ENCODE measurements around the gene SCGB1A1. TPM values are rescaled to one million over a fixed set of nuclear protein-coding genes. Genes with fewer than 3 reads are reported as not detected.

Gene SCGB1A1
- total and polyA plus RNA-seq, 4 donors, result not detected

Other genes with a start within 250 kb of the SCGB1A1 start
- gene SCGB1D1, start 228.8 kb upstream of the SCGB1A1 start, total RNA-seq, result not detected
- not detected for gene SCGB1D1, start 228.8 kb upstream of the SCGB1A1 start, polyA plus RNA-seq
- under 1 TPM in 1 of 2 donors, not detected in 1; 0.33 TPM for gene SCGB2A1, start 210.4 kb upstream of the SCGB1A1 start, total RNA-seq
- not detected for gene SCGB2A1, start 210.4 kb upstream of the SCGB1A1 start, polyA plus RNA-seq
- gene SCGB1D2, start 176.8 kb upstream of the SCGB1A1 start, total RNA-seq, result not detected
- gene SCGB1D2, start 176.8 kb upstream of the SCGB1A1 start, polyA plus RNA-seq, result not detected
- not detected for gene SCGB2A2, start 148.9 kb upstream of the SCGB1A1 start, total RNA-seq
- gene SCGB2A2, start 148.9 kb upstream of the SCGB1A1 start, polyA plus RNA-seq, result not detected
- gene SCGB1D4, start 120.0 kb upstream of the SCGB1A1 start, total RNA-seq, result not detected
- not detected for gene SCGB1D4, start 120.0 kb upstream of the SCGB1A1 start, polyA plus RNA-seq
- 10 to 100 TPM in 1 of 2 donors, 1 to 10 TPM in 1; 3.7 to 15.2 TPM for gene ASRGL1, start 81.6 kb upstream of the SCGB1A1 start, total RNA-seq
- gene ASRGL1, start 81.6 kb upstream of the SCGB1A1 start, polyA plus RNA-seq, result 10 to 100 TPM in 1 of 2 donors, 1 to 10 TPM in 1; 4.4 to 11.9 TPM
- 100 to 1,000 TPM in 1 of 2 donors, 10 to 100 TPM in 1; 53.6 to 110 TPM for gene AHNAK, start 127.8 kb downstream of the SCGB1A1 start, total RNA-seq
- 10 to 100 TPM; 22.6 to 22.7 TPM for gene AHNAK, start 127.8 kb downstream of the SCGB1A1 start, polyA plus RNA-seq
- 100 to 1,000 TPM; 373 to 640 TPM for gene EEF1G, start 154.9 kb downstream of the SCGB1A1 start, total RNA-seq
- 100 to 1,000 TPM; 251 to 566 TPM for gene EEF1G, start 154.9 kb downstream of the SCGB1A1 start, polyA plus RNA-seq
- 10 to 100 TPM in 1 of 2 donors, 1 to 10 TPM in 1; 5.6 to 12.1 TPM for gene TUT1, start 172.5 kb downstream of the SCGB1A1 start, total RNA-seq
- gene TUT1, start 172.5 kb downstream of the SCGB1A1 start, polyA plus RNA-seq, result 10 to 100 TPM; 15.2 to 15.8 TPM
- 10 to 100 TPM; 43.1 to 55.3 TPM for gene MTA2, start 182.8 kb downstream of the SCGB1A1 start, total RNA-seq
- 10 to 100 TPM in 1 of 2 donors, 1 to 10 TPM in 1; 4.4 to 21.4 TPM for gene MTA2, start 182.8 kb downstream of the SCGB1A1 start, polyA plus RNA-seq
- gene EML3, start 193.7 kb downstream of the SCGB1A1 start, total RNA-seq, result 10 to 100 TPM in 1 of 2 donors, 1 to 10 TPM in 1; 6.0 to 17.2 TPM
- gene EML3, start 193.7 kb downstream of the SCGB1A1 start, polyA plus RNA-seq, result 10 to 100 TPM in 1 of 2 donors, 1 to 10 TPM in 1; 9.9 to 19.3 TPM
- gene ROM1, start 194.2 kb downstream of the SCGB1A1 start, total RNA-seq, result 1 to 10 TPM in 1 of 2 donors, under 1 TPM in 1; 0.84 to 1.3 TPM
- gene ROM1, start 194.2 kb downstream of the SCGB1A1 start, polyA plus RNA-seq, result 1 to 10 TPM in 1 of 2 donors, under 1 TPM in 1; 0.86 to 3.9 TPM
- gene B3GAT3, start 203.0 kb downstream of the SCGB1A1 start, total RNA-seq, result 10 to 100 TPM; 13.1 TPM
- 10 to 100 TPM; 22.5 to 29.2 TPM for gene B3GAT3, start 203.0 kb downstream of the SCGB1A1 start, polyA plus RNA-seq
- gene GANAB, start 227.6 kb downstream of the SCGB1A1 start, total RNA-seq, result 100 to 1,000 TPM; 130 to 209 TPM
- 100 to 1,000 TPM in 1 of 2 donors, 10 to 100 TPM in 1; 45.2 to 166 TPM for gene GANAB, start 227.6 kb downstream of the SCGB1A1 start, polyA plus RNA-seq
- 10 to 100 TPM; 12.7 to 17.5 TPM for gene INTS5, start 234.3 kb downstream of the SCGB1A1 start, total RNA-seq
- gene INTS5, start 234.3 kb downstream of the SCGB1A1 start, polyA plus RNA-seq, result 10 to 100 TPM in 1 of 2 donors, 1 to 10 TPM in 1; 6.5 to 14.6 TPM
- 10 to 100 TPM; 16.5 to 17.7 TPM for gene C11orf98, start 246.2 kb downstream of the SCGB1A1 start, total RNA-seq
- gene C11orf98, start 246.2 kb downstream of the SCGB1A1 start, polyA plus RNA-seq, result 10 to 100 TPM; 43.8 to 49.9 TPM
- gene CSKMT, start 246.3 kb downstream of the SCGB1A1 start, total RNA-seq, result 1 to 10 TPM; 1.8 to 2.5 TPM
- gene CSKMT, start 246.3 kb downstream of the SCGB1A1 start, polyA plus RNA-seq, result 1 to 10 TPM; 2.1 to 2.4 TPM

All from liver (tissue), 4 donors.